DND-41 (cell line): Measurements from ENCODE around the gene AACS.

Experiments
- CTCF ChIP-seq: IDR thresholded peaks from 2 replicates; pipeline ENCODE4 v1.5.1; 2012; ENCODE audit warnings: borderline replicate concordance, low read length, moderate library complexity, mild to moderate bottlenecking; ENCODE audit not compliant: poor library complexity, severe bottlenecking; ENCODE audit errors: extremely low read depth
- EZH2 ChIP-seq: IDR thresholded peaks from 3 replicates; pipeline ENCODE4 v1.6.1; 2012; ENCODE audit warnings: borderline replicate concordance, low read depth, mild to moderate bottlenecking, moderate library complexity, low read length, inconsistent platforms; ENCODE audit not compliant: severe bottlenecking

GRCh38 chr12:125137766-125138344, 72.6 kb downstream of the AACS start:
- no peak for TF ChIP-seq CTCF
- TF ChIP-seq EZH2 = no peak
